Uterus (tissue), 2 donors: ENCODE results near the gene PRG2.

ENCODE experiments used
- CTCF ChIP-seq, 4 experiments: fragments of 200-600 bp in 2 of 4; fragments of 450-650 bp in 2 of 4; sonication (generic) in 2 of 4; IDR thresholded peaks; one replicate each; pipeline ENCODE4 v1.5.1; 2016 to 2019; ENCODE audit warnings: antibody characterized with exemption in 4 of 4, mild to moderate bottlenecking in 2 of 4, moderate library complexity in 1 of 4
- POLR2A ChIP-seq, 2 donors: fragments of 450-650 bp; IDR thresholded peaks; one replicate each; pipeline ENCODE4 v1.6.1; 2016; ENCODE audit warnings: antibody characterized with exemption in 2 of 2, mild to moderate bottlenecking in 1 of 2, moderate library complexity in 1 of 2

GRCh38 chr11:57432149-57432561, 41.7 kb upstream of the PRG2 start:
- no peak for TF ChIP-seq CTCF (IDR thresholded peaks at IDR 0.05)
- TF ChIP-seq POLR2A (IDR thresholded peaks at IDR 0.05), result no peak
